ENCODE measurements around the gene PLPPR3. TPM values are rescaled to one million over a fixed set of nuclear protein-coding genes. Genes with fewer than 3 reads are reported as not detected.

Gene PLPPR3
- total and polyA plus RNA-seq, 9 of the 15 experiments (the other 6 are each of a cell fraction or from before 2014, with no cell fraction given): 0.01 to 48.2 (median 8.6) TPM

- TF ChIP-seq ZNF609 (CRISPR knock-in tag; IDR thresholded peaks at IDR 0.05; ENCODE audit: borderline replicate concordance) (no peak), ZNF507 (tag; conservative IDR thresholded peaks at IDR 0.05) (no peak), ZNF124 (CRISPR knock-in tag; IDR thresholded peaks at IDR 0.05) (no peak), TCF7L2 (IDR thresholded peaks at IDR 0.05; ENCODE audit: low read depth, low read length) (no peak), WHSC1 (IDR thresholded peaks at IDR 0.05; ENCODE audit: low read length) (no peak), MAZ (CRISPR knock-in tag; conservative IDR thresholded peaks at IDR 0.05 in 1 of 2, IDR thresholded peaks at IDR 0.05 in 1 of 2) (peak; percentile 30 to 61; a peak in 2 of 4 replicates), ZNF77 (CRISPR knock-in tag; IDR thresholded peaks at IDR 0.05) (no peak), ZC3H11A (IDR thresholded peaks at IDR 0.05; ENCODE audit: low read depth, low read length) (no peak), ZNF3 (CRISPR knock-in tag; IDR thresholded peaks at IDR 0.05) (no peak), THRB (CRISPR knock-in tag; conservative IDR thresholded peaks at IDR 0.05) (no peak), NFIC (IDR thresholded peaks at IDR 0.05) (no peak), HNRNPL (IDR thresholded peaks at IDR 0.05; ENCODE audit: low read depth, low read length) (no peak), CBX8 (IDR thresholded peaks at IDR 0.05; ENCODE audit: borderline replicate concordance, extremely low read depth, low read depth, low read length, poor library complexity, severe bottlenecking) (no peak), ZFPM2 (CRISPR knock-in tag; IDR thresholded peaks at IDR 0.05) (no peak), E2F6 (IDR thresholded peaks at IDR 0.05; ENCODE audit: borderline replicate concordance in 1 of 2, extremely low read depth in 1 of 2, insufficient read depth in 1 of 2, insufficient read length in 1 of 2, low read depth in 1 of 2, low read length in 1 of 2, poor library complexity in 1 of 2, severe bottlenecking in 1 of 2) (peak; percentile 83 to 91), ZFX (CRISPR knock-in tag; IDR thresholded peaks at IDR 0.05) (no peak)
- TF ChIP-seq, protein P1, sequence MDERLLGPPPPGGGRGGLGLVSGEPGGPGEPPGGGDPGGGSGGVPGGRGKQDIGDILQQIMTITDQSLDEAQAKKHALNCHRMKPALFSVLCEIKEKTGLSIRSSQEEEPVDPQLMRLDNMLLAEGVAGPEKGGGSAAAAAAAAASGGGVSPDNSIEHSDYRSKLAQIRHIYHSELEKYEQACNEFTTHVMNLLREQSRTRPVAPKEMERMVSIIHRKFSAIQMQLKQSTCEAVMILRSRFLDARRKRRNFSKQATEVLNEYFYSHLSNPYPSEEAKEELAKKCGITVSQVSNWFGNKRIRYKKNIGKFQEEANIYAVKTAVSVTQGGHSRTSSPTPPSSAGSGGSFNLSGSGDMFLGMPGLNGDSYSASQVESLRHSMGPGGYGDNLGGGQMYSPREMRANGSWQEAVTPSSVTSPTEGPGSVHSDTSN (CRISPR knock-in tag; IDR thresholded peaks at IDR 0.05; ENCODE audit: low read depth): no peak
- TF ChIP-seq, protein P1 (tag; conservative IDR thresholded peaks at IDR 0.05; ENCODE audit: low read depth): no peak
These were observed 21.6 kb upstream of the PLPPR3 start (continued) for GRCh38 chr19:843180-843835.

Measured in K562 (cell line).